SJCRH30 (cell line): ENCODE measurements around the gene ERGIC3. TPM values are rescaled to one million over a fixed set of nuclear protein-coding genes. Genes with fewer than 3 reads are reported as not detected.

ENCODE experiments used
- DNase-seq, 2 experiments: peaks; one replicate each; pipeline ENCODE4 v3.0.0-alpha.2; 2015 to 2020
- H3K27ac ChIP-seq: fragments of 250-450 bp; sonication (Bioruptor Pico); 2 replicates; pipeline ENCODE4 v1.5.1; 2020; ENCODE audit warnings: mild to moderate bottlenecking, moderate library complexity
- H3K27me3 ChIP-seq: fragments of 250-450 bp; sonication (Bioruptor Pico); 2 replicates; pipeline ENCODE4 v1.5.1; 2020; ENCODE audit warnings: mild to moderate bottlenecking, moderate library complexity
- H3K36me3 ChIP-seq: fragments of 250-450 bp; sonication (Bioruptor Pico); 2 replicates; pipeline ENCODE4 v1.5.1; 2020; ENCODE audit warnings: mild to moderate bottlenecking, moderate library complexity
- H3K4me1 ChIP-seq: fragments of 250-450 bp; sonication (Bioruptor Pico); 2 replicates; pipeline ENCODE4 v1.5.1; 2020; ENCODE audit warnings: mild to moderate bottlenecking, moderate library complexity
- H3K4me3 ChIP-seq: fragments of 250-450 bp; sonication (Bioruptor Pico); 2 replicates; pipeline ENCODE4 v1.5.1; 2020; ENCODE audit warnings: mild to moderate bottlenecking, moderate library complexity
- H3K9me3 ChIP-seq: fragments of 250-450 bp; sonication (Bioruptor Pico); replicated peaks from 2 replicates; pipeline ENCODE4 v1.5.1; 2020; ENCODE audit warnings: mild to moderate bottlenecking, moderate library complexity
- total RNA-seq: library from RNA; depleted of rRNA; stranded (reverse); fragments of >200 nt; shearing (Covaris generic); gene quantifications from 2 replicates; pipeline ENCODE4 v1.2.3, GENCODE V29; 2014; rRNA removed

The ERGIC3 gene
- 244 and 261 TPM in 2 replicates for total RNA-seq

DNA sequence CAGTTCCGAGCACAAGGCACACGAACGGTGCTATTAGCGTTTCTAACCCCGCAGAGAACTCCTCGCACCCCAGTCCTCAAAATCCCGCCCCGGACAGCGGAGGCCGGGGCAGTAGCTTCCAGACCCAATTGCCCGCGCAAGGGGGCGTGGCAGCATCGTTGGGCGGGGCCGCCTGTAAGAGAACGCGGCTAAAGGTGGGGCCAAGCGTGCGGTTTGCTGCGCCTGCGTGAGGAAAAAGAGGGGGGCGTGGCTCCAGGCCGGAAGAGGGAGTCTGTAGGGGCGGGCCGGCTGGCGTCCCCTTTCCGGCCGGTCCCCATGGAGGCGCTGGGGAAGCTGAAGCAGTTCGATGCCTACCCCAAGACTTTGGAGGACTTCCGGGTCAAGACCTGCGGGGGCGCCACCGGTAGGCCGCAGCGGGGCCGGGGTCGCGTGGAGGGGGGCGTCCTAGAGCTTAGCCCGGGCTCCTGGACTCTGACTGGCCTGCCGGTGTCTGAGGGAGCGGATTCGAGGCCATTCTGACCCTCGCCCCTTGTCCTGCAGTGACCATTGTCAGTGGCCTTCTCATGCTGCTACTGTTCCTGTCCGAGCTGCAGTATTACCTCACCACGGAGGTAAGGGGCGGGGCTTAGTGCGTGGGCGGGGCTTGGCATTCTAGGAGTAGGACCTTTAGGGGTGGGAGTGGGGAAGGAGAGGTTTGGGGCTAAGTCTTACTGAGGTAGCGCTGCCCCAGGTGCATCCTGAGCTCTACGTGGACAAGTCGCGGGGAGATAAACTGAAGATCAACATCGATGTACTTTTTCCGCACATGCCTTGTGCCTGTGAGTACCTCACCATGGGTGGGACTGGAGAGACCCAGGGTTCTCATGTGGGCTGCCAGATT, at the start of gene ERGIC3:
ERGIC3 (plus strand) TSS at position 296 of the 880 bp plus-strand sequence; CDS start at position 316, 20 bp downstream.
- peak within 1 kb of the TSS; percentile 82 for H3K4me3 ChIP-seq
- peak; percentile 100 for DNase-seq
- peak within 1 kb of the TSS; percentile 49 for H3K27ac ChIP-seq
- H3K4me1 ChIP-seq, result peaks cover 9% of the 10 kb centered on the region; the same call in 1 of the 2 replicates
- H3K27me3 ChIP-seq, result no peaks in the 10 kb centered on the region
- peaks cover 16% of the 10 kb centered on the region for H3K36me3 ChIP-seq
- H3K9me3 ChIP-seq, result no peaks in the 10 kb centered on the region

GRCh38 chr20:35492352-35492751, 49.5 kb upstream of the ERGIC3 start:
- no peak for DNase-seq
- no peaks in the 10 kb centered on the region for H3K9me3 ChIP-seq
- H3K36me3 ChIP-seq, result peaks cover 52% of the 10 kb centered on the region
- no peak overlapping the region for H3K4me3 ChIP-seq
- no peak overlapping the region for H3K27ac ChIP-seq
- peaks cover 10% of the 10 kb centered on the region; the same call in 1 of the 2 replicates for H3K4me1 ChIP-seq
- no peaks in the 10 kb centered on the region for H3K27me3 ChIP-seq

GRCh38 chr20:35496481-35496880, 45.4 kb upstream of the ERGIC3 start:
- no peak for DNase-seq
- Histone ChIP-seq H3K36me3 (peaks cover 47% of the 10 kb centered on the region), H3K4me3 (no peak overlapping the region), H3K9me3 (no peaks in the 10 kb centered on the region), H3K27ac (no peak overlapping the region), H3K4me1 (peaks cover 18% of the 10 kb centered on the region), H3K27me3 (no peaks in the 10 kb centered on the region)

DNA sequence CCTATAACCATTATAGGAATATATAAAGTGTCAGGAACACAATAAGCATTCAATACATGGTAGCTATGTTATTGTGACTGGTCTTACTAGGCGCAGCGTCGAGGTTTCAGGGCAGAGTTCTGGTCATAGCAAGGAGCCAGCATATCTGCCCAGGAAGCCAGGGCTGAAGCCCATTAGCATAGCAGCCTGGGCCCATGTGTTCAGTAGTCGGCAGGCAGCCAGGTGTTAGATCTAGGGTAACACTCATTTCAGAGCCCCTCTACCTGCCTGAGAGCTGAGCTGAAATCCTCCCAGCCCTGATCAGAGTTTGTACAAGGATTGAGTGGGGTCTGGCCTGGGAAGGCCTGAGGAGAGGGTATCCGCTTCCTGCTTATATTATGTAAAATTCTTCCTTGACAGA, 44.6 kb upstream of the ERGIC3 start:
- Histone ChIP-seq H3K27ac (peak overlapping the region; percentile 21), H3K36me3 (peaks cover 47% of the 10 kb centered on the region), H3K4me3 (no peak overlapping the region), H3K27me3 (no peaks in the 10 kb centered on the region), H3K9me3 (no peaks in the 10 kb centered on the region), H3K4me1 (peaks cover 18% of the 10 kb centered on the region)
- peak in 1 of 2 experiments; percentile 46 for DNase-seq

- peak; percentile 86 to 88 for DNase-seq
- Histone ChIP-seq H3K27me3 (no peaks in the 10 kb centered on the region), H3K36me3 (peaks cover 52% of the 10 kb centered on the region), H3K27ac (peak overlapping the region; percentile 21), H3K4me3 (no peak overlapping the region), H3K4me1 (peaks cover 18% of the 10 kb centered on the region), H3K9me3 (no peaks in the 10 kb centered on the region)
Observed at GRCh38 chr20:35497780-35498189, 44.1 kb upstream of the ERGIC3 start.

DNA sequence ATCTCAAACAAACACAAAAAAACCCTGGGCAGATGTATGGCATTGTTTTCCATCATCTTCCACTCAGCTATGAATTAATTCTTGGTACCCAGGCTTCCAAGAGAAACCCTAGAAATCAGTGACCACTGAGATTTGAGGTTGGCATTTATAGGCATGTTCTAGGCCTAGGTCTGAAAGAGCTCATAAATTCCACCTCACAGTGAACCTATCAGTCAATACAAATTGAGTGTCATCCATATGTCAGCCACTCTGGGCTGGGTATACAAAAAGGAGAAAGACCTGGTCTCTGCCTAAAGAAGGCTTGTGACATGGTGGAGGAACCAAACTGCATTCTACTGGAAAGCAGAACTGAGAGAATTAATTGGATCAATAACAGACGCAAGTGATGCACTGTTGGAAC, 42.6 kb upstream of the ERGIC3 start:
- Histone ChIP-seq H3K27ac (no peak overlapping the region), H3K27me3 (no peaks in the 10 kb centered on the region), H3K4me3 (no peak overlapping the region), H3K36me3 (peaks cover 53% of the 10 kb centered on the region), H3K4me1 (peaks cover 18% of the 10 kb centered on the region), H3K9me3 (no peaks in the 10 kb centered on the region)
- DNase-seq, result no peak

GRCh38 chr20:35502352-35502751, 39.5 kb upstream of the ERGIC3 start:
- peaks cover 46% of the 10 kb centered on the region for H3K36me3 ChIP-seq
- H3K4me1 ChIP-seq, result peaks cover 13% of the 10 kb centered on the region
- no peak for DNase-seq
- H3K27me3 ChIP-seq, result no peaks in the 10 kb centered on the region
- no peaks in the 10 kb centered on the region for H3K9me3 ChIP-seq
- H3K4me3 ChIP-seq, result no peak overlapping the region
- no peak overlapping the region for H3K27ac ChIP-seq

GRCh38 chr20:35503281-35503680, 38.6 kb upstream of the ERGIC3 start:
- Histone ChIP-seq H3K27me3 (no peaks in the 10 kb centered on the region), H3K9me3 (no peaks in the 10 kb centered on the region), H3K4me3 (no peak overlapping the region), H3K4me1 (peaks cover 5% of the 10 kb centered on the region), H3K27ac (no peak overlapping the region), H3K36me3 (peaks cover 42% of the 10 kb centered on the region)
- DNase-seq, result no peak

DNA sequence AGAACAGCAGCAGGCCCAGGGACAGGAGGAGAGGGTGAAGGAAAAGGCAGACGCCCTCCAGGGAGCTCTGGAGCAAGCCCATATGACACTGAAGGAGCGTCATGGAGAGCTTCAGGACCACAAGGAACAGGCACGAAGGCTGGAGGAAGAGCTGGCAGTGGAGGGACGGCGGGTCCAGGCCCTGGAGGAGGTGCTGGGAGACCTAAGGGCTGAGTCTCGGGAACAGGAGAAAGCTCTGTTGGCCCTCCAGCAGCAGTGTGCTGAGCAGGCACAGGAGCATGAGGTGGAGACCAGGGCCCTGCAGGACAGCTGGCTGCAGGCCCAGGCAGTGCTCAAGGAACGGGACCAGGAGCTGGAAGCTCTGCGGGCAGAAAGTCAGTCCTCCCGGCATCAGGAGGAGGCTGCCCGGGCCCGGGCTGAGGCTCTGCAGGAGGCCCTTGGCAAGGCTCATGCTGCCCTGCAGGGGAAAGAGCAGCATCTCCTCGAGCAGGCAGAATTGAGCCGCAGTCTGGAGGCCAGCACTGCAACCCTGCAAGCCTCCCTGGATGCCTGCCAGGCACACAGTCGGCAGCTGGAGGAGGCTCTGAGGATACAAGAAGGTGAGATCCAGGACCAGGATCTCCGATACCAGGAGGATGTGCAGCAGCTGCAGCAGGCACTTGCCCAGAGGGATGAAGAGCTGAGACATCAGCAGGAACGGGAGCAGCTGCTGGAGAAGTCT, 37.9 kb upstream of the ERGIC3 start:
- DNase-seq, result peak; percentile 41 to 42
- no peaks in the 10 kb centered on the region for H3K9me3 ChIP-seq
- peaks cover 37% of the 10 kb centered on the region for H3K36me3 ChIP-seq
- peaks cover 5% of the 10 kb centered on the region; the same call in 1 of the 2 replicates for H3K4me1 ChIP-seq
- H3K27me3 ChIP-seq, result no peaks in the 10 kb centered on the region
- H3K27ac ChIP-seq, result no peak overlapping the region
- no peak overlapping the region for H3K4me3 ChIP-seq

GRCh38 chr20:35504751-35505150, 37.1 kb upstream of the ERGIC3 start:
- no peak for DNase-seq
- Histone ChIP-seq H3K4me1 (peaks cover 5% of the 10 kb centered on the region; the same call in 1 of the 2 replicates), H3K27ac (no peak overlapping the region), H3K27me3 (no peaks in the 10 kb centered on the region), H3K9me3 (no peaks in the 10 kb centered on the region), H3K36me3 (peaks cover 35% of the 10 kb centered on the region), H3K4me3 (no peak overlapping the region)

DNA sequence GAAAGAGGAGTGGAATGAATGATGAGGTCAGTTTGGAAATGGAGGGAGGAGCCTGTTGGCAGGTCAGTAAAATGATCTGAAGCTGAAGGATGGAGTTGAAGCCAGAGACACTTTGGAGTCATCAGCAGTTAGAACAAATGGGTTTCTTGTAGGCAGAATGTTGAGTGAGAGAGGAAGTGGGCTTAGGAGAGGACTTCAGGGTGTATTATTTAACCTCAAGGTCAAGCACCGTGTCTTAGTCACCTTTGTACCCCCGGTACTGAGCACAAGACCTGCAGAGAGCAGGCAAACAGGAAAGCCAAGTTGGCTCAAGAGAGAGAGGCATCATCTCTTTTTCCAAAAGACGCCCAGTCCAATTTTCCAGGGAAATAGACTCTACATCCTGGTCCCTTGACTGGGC, 35.7 kb upstream of the ERGIC3 start:
- no peak overlapping the region for H3K4me3 ChIP-seq
- no peaks in the 10 kb centered on the region for H3K27me3 ChIP-seq
- H3K9me3 ChIP-seq, result no peaks in the 10 kb centered on the region
- DNase-seq, result no peak
- no peak overlapping the region for H3K27ac ChIP-seq
- peaks cover 5% of the 10 kb centered on the region; the same call in 1 of the 2 replicates for H3K4me1 ChIP-seq
- peaks cover 31% of the 10 kb centered on the region for H3K36me3 ChIP-seq

DNA sequence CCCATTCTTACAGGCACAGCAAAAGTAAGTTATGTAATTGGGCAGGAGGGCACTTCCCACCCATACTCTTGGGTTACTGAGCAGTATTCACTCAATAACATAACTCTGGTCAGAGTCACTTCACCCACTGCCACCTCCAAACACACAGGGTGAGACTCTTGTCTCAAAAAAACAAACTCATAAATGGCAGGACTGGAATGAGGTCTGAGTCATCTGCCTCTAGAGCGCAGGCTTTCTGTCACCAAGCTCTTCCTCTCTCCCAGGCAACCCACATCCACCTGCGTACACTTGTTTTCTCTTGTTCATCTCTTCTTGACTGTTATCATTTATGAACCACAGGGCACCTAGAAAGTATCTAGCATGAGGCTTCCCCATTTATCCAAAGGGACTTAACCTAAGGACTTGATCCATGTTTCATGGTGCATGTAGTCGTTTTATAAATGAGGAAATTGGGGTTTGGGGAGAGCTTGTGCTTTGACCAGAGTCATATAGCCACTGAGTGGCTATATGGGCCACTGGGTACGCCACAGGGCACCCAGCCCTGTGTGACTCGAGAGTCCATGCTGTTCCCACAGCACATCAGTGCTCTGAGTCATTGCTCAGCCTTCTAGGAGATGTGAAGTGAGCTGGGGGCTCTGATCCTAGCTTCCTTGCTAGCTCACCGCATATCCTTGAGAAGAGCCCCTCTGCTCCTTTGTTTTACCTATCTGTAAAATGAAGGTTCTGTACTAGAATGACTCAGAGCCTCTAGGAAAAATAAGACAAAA, 34.8 kb upstream of the ERGIC3 start:
- DNase-seq, result no peak
- Histone ChIP-seq H3K4me3 (no peak overlapping the region), H3K36me3 (peaks cover 35% of the 10 kb centered on the region), H3K4me1 (peaks cover 5% of the 10 kb centered on the region; the same call in 1 of the 2 replicates), H3K27ac (no peak overlapping the region), H3K9me3 (no peaks in the 10 kb centered on the region), H3K27me3 (no peaks in the 10 kb centered on the region)

- no peak overlapping the region for H3K27ac ChIP-seq
- no peaks in the 10 kb centered on the region for H3K27me3 ChIP-seq
- no peaks in the 10 kb centered on the region for H3K9me3 ChIP-seq
- peaks cover 24% of the 10 kb centered on the region for H3K36me3 ChIP-seq
- no peak for DNase-seq
- no peak overlapping the region for H3K4me3 ChIP-seq
- H3K4me1 ChIP-seq, result peaks cover 5% of the 10 kb centered on the region; the same call in 1 of the 2 replicates
Observed at GRCh38 chr20:35508493-35509218, 33.2 kb upstream of the ERGIC3 start.
